T-helper 9 cell (primary cell): ENCODE data around the gene FIG4.
"Not testable (repeated sequence)": the region's sequence is repeated elsewhere in the genome, so short reads cannot be mapped to it uniquely, and the experiment has no call there.

ENCODE experiments used
- DNase-seq: peaks from one replicate; pipeline ENCODE4 v3.0.0-alpha.2; 2020
- total RNA-seq, 2 donors: gene quantifications; one replicate each; lab custom pipeline; 2026; lab: John Stamatoyannopoulos, UW

The FIG4 gene
- 10.6 to 26.2 reads per million in 2 donors for total RNA-seq

DNA sequence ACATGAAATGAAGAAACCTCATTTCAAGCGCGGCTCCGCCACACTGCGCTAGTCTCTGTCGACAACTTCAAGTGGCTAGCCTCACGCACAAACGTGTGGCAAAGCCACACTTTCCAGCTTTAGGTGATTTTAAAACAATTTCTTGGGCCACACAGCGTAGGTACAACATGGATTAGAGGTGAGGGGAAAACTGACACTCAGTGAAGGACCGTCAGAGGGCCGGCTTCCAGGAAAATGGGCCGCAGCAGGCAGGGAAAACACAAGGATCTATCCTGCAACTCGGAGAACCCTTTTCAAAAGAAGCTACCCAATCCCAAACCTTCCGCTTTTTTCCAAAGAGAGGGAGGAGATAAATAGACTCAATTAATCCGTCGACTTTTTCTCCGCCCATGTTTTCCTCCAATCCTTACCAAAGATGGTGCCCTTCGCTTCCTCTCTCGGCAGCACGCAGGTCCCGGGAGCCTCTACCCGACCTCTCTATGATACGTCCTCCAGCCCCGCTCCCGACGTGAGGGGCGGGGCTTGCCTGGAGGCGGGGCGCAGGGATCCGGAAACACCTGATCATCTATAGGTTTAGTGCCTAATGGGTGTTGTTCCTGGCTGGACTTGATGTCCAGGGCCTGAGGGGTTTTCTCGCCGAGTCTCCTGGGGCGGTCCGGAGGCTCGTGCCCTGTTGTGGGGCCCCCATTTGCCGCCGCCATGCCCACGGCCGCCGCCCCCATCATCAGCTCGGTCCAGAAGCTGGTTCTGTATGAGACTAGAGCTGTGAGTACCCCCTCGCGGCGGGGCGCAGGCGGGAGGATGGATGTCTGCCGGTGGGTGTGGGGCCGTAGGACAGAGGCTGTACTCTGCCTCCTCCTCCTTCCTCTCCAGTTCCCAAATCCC lies at the start of gene FIG4, which contains the start of gene AK9:
Gene FIG4 (plus strand): TSS at position 560 of the 885 bp plus-strand sequence. CDS start 140 bp downstream, at position 700.
Gene AK9 (minus strand): TSS at position 466 of the 885 bp plus-strand sequence. CDS start 15,457 bp downstream, outside the sequence.
- peak; percentile 83 for DNase-seq

GRCh38 chr6:109644131-109644530 lies 47.0 kb upstream of the FIG4 start:
- no peak for DNase-seq

DNA sequence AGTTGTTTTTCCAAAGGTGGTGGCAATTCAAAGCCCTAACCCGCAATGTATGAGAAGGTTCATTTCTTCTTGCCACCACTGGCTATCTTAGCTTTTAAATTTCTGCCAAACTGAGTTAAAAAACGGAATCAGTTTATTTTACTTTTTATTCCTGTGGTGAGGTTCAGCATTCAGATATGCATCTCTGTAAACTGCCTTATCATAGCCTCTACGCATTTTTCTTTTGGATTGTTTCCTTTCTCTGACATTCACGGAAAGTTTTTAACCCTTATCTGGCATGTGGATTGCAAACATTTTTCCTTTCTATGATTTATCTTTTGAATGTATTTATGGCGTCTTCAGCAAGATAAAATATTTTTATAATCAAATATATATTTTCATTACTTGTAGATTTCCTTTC lies 37.8 kb upstream of the FIG4 start:
- no peak for DNase-seq

DNA sequence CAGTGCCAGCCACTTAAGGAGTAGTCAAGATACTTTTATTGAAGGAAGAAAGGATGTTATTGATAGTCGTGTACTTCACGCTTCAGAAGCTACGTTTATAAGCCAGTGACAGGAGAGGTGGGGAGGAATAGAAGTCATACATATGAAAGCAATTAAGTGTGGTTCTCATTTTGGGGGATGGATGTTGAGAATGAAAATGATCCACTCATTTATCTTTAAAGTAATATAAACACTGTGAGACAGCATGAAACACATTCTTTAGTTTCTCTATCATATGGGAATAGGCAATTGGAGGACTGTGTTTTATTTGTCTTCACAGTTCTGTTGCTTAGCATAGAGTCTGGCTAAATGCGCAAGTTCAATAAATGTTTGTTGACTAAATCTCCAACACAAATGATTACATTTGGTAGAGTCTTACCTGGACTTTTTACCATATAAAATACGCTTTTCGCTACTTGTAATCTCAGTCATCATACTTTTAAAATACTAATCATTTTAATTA lies 35.3 kb upstream of the FIG4 start:
- no peak for DNase-seq

- no peak for DNase-seq
Measured at GRCh38 chr6:109660526-109661320, 30.4 kb upstream of the FIG4 start.

DNA sequence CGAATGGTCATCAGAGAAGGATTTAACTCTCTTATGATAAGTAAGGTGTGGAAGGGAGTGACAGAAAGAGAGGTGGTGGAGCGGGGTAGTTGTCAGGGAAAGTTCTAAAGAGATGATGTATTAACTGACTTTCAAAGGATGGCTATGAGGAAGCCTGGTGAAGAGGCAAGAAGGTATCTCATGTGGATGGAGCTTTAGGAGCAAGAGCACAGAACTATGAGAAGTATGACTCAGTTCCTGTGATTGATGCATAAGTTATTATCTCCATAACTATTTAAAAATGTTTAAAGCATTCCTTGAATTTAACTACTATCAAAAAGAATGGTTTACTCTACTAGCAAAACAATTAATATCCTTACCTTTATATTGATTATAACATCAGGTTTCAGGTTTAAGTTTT lies 28.9 kb upstream of the FIG4 start:
- no peak for DNase-seq

- no peak for DNase-seq
Measured at GRCh38 chr6:109669811-109670210, 21.3 kb upstream of the FIG4 start.

- DNase-seq, result no peak
Measured at GRCh38 chr6:109671733-109672132, 19.4 kb upstream of the FIG4 start.

DNA sequence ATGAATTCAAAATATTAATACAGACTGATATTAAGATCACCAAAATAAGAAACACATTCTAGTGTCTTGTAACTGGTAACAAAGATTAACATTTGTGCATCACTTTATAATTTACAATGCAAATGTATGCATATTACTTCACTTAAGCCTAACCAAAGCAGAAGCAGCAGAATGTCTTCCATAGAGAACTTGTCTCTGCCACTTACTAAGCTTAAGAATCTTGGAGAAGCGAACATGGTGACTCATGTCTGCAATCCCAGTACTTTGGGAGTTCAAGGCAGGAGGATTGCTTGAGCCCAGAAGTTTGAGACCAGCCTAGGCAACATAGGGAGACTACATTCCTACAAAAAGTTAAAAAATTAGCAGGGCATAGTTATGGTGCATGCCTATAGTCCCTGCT lies 18.9 kb upstream of the FIG4 start:
- DNase-seq, result no peak

- DNase-seq, result no peak
Measured at GRCh38 chr6:109672839-109673238, 18.3 kb upstream of the FIG4 start.

GRCh38 chr6:109676724-109677123 lies 14.4 kb upstream of the FIG4 start:
- no peak for DNase-seq

GRCh38 chr6:109678240-109678639 lies 12.9 kb upstream of the FIG4 start:
- DNase-seq, result no peak

DNA sequence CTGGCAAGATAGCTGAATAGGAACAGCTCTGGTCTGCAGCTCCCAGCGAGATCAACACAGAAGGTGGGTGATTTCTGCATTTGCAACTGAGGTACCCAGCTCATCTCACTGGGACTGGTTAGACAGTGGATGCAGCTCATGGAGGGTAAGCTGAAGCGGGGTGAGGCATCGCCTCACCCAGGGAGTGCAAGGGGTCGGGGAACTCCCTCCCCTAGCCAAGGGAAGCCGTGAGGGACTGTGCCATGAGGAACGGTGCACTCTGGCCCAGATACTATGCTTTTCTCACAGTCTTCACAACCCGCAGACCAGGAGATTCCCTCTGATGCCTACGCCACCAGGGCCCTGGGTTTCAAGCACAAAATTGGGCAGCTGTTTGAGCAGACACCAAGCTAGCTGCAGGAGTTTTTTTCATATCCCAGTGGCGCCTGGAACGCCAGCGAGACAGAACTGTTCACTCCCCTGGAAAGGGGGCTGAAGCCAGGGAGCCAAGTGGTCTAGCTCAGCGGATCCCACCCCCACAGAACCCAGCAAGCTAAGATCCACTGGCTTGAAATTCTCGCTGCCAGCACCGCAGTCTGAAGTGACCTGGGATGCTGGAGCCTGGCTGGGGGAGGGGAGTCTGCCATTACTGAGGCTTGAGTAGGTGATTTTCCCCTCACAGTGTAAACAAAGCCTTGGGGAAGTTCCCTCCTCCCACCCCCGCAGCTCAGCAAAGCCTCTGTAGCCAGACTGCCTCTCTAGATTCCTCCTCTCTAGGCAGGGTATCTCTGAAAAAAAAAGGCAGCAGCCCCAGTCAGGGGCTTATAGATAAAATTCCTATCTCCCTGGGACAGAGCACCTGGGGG lies 12.2 kb upstream of the FIG4 start:
- not testable (repeated sequence) for DNase-seq

DNA sequence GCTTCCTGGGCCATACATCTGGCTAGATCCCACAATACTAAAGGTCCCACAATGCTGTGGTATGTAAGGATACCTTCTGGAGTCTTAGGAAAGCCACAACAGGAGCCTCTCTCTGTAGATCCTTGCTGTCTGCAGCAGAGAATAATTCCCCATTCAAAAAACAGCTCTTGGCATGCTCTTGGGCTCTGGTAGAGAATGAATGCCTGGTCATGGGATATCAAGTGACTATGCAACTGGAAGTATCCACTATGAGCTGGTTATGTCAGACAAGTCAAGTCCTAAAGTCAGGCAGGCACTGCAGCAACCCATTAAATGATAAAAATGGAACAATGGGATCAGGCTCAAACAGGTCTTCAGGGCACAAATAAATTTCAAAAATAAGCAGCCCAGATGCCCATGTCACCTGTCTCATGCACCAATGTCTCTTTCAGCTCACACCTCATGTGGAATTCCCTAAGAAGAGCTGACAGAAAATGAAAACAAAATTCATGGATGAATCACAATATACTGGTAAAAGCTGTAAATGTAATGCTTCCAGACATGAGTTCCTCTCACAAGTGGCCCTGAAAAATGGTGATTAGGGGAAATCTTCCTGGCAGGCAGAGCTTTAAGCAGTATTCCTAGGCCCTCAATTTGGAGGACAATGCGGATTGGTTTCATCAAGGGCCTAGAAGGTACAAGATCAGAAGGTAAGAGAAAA lies 4.4 kb upstream of the FIG4 start:
- DNase-seq, result no peak

GRCh38 chr6:109687271-109687761 lies 3.8 kb upstream of the FIG4 start:
- DNase-seq, result no peak

GRCh38 chr6:109690373-109690736 lies 741 bp upstream of the FIG4 start:
- DNase-seq, result peak; percentile 54

DNA sequence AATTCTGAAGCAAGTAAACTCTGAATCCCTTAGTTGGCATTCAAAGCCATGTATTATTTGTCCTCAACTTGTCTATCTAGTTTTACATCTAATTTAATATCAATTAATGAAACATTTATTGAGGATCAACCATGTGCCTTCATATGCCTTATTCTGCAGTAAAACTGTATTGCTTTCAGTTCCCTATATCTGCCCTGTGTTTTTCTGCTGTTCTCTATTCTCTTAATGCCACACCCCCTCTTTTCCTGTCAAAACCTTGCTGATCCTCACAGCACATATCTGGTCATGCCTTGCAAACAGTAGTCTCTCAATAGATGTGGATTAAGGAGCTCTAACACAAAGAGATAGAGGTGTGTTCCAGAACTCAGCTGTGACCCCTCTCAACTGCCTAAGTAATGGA lies 2.0 kb downstream of the FIG4 start:
- DNase-seq, result no peak

DNA sequence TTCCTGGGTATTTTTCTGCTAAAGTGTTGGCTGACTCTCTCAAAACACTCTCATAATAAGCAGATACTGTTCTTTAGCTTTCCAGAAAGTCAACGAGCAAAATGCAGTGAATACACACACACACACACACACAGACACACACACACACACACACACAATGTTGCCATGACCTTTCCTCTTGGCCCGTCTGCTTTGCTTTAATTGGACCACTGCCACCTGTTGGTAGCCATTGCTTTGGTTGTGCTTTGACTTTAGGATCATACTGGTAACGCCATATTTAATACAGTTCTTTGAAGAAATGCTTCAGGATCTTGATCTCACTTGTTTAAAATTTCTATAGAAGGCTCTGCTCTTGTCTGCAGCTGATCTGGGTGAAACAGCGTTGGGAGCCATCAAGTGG lies 4.4 kb downstream of the FIG4 start:
- no peak for DNase-seq

GRCh38 chr6:109696355-109696754 lies 5.3 kb downstream of the FIG4 start:
- no peak for DNase-seq

DNA sequence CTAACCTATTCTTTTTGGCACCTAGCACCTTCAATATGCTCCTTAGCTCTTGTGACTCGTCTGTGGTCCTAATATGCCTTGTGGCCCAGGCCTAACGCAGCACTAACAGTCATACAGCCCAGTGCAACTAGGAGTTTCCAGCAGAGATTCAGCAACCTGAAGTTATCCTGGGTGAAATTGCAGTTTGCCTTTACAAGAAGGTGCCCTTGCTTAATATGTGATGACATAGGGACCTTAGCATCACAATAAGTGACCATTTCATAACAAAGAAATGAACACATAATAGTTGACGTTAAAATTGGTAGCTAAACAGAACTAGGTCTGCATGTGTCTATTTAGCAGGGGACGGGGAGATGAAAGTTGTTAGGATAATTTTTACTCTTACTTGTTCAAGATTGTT lies 10.1 kb downstream of the FIG4 start:
- DNase-seq, result no peak

GRCh38 chr6:109701774-109702173 lies 10.7 kb downstream of the FIG4 start:
- DNase-seq, result no peak

GRCh38 chr6:109702791-109703190 lies 11.7 kb downstream of the FIG4 start:
- DNase-seq, result no peak
